HG03103 (cell line): ENCODE results near the gene ERBB2.

Source experiments
- ATAC-seq: cut with Tn5 transposase; IDR thresholded peaks from one replicate; pipeline ENCODE4 v1.9.1; 2021; ENCODE audit warnings: low read depth; ENCODE audit not compliant: unreplicated experiment

Gene ERBB2

GRCh38 chr17:39699818-39700147 is at the start of gene ERBB2:
Gene ERBB2, plus strand, starts transcription at chr17:39700064. Its CDS starts 175 bp downstream, at chr17:39700239.
- no peak for ATAC-seq

GRCh38 chr17:39650121-39650579 is 49.7 kb upstream of the ERBB2 start:
- ATAC-seq = no peak

GRCh38 chr17:39651923-39652586 is 47.8 kb upstream of the ERBB2 start:
- ATAC-seq = no peak

GRCh38 chr17:39652587-39653315 is 47.1 kb upstream of the ERBB2 start:
- no peak for ATAC-seq

- no peak for ATAC-seq
Measured at GRCh38 chr17:39653316-39653661, 46.6 kb upstream of the ERBB2 start.

- no peak for ATAC-seq
Measured at GRCh38 chr17:39653662-39654331, 46.1 kb upstream of the ERBB2 start.

GRCh38 chr17:39655105-39655504 is 44.8 kb upstream of the ERBB2 start:
- ATAC-seq = no peak

GRCh38 chr17:39658346-39658745 is 41.5 kb upstream of the ERBB2 start:
- ATAC-seq = no peak

GRCh38 chr17:39658760-39659159 is 41.1 kb upstream of the ERBB2 start:
- ATAC-seq = no peak

- no peak for ATAC-seq
Measured at GRCh38 chr17:39659279-39660010, 40.4 kb upstream of the ERBB2 start.

GRCh38 chr17:39660011-39660360 is 39.9 kb upstream of the ERBB2 start:
- ATAC-seq = no peak

- no peak for ATAC-seq
Measured at GRCh38 chr17:39660397-39661385, 39.2 kb upstream of the ERBB2 start.

- no peak for ATAC-seq
Measured at GRCh38 chr17:39661744-39662541, 37.9 kb upstream of the ERBB2 start.

GRCh38 chr17:39662551-39663339 is 37.1 kb upstream of the ERBB2 start:
- no peak for ATAC-seq

GRCh38 chr17:39663340-39663687 is 36.5 kb upstream of the ERBB2 start:
- ATAC-seq = no peak

GRCh38 chr17:39663688-39664580 is 35.9 kb upstream of the ERBB2 start:
- no peak for ATAC-seq
